Measurements from ENCODE around the gene GART.

GART gene

DNA sequence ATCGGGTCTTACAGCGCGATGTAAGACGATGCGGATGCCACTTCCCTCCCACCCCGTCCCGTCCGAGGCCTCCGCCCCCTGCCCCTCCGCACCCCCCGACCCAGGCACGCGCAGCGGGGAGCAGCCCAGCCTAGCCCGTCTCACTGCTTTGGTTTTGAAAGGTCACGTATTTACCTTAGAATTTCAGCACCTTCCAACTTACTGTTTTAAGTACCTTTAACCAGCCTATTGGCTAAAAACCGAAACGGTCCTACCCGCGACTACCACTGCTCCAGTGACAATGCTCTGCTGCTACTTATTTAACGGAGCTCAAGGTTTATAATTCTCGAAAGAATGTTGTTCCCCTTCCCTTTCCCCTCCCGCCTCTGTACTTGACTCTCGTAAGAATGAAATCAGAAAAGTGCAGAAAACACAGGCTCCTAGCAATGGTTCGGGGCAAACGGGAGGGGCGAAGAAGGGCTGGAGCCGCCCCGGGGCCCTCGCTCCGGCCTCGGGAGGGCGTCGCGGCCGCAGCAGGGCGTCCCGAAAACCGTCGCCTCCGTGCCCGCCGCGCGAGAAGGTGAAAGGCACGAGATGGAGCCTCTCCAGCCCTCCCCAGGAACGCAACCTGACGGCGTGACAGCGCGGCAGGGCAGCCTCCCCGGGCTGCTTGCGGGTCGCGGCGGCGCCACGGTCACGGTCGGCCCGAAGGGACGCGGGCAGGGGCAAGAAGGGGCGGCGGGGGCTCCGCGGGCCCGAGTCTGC lies 62.8 kb downstream of the GART start:
- TF ChIP-seq GATA3 (IDR thresholded peaks at IDR 0.05; ENCODE audit: low read depth, low read length) (no peak), GATA2 (IDR thresholded peaks at IDR 0.05; ENCODE audit: low read depth, low read length) (no peak)

DNA sequence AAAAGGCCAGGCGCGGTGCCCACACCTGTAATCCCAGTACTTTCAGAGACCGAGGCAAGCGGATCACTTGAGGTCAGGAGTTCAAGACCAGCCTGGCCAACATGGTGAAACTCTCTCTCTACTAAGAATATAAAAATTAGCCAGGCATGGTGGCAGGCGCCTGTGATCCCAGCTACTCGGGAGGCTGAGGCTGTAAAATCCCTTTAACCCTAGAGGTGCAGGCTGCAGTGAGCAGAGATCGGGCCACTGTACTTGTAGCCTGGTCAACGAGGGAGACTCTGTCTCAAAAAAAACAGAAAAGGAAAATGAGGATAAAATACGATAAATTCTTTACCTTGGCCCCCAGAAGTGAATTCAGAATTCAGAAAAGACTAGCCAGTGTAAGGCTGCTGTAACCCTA lies 63.7 kb downstream of the GART start:
- TF ChIP-seq GATA3 (IDR thresholded peaks at IDR 0.05; ENCODE audit: low read depth, low read length) (no peak), GATA2 (IDR thresholded peaks at IDR 0.05; ENCODE audit: low read depth, low read length) (no peak)

DNA sequence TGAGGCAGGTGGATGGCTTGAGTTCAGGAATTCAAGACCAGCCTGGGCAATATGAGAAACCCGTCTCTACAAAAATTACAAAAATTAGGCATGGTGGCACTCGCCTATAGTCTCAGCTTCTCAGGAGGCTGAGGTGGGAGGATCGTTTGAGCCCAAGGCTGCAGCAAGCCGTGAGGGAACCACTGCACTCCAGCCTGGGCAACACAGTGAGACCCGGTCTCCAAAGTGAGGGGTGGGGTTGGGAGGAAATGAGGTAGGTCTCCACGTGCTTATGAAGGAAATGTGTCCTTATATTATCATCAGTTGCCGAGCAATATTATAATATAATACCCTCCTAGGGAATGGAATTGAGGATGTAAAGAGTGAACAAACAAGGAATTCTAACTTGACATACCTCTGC lies 64.9 kb downstream of the GART start:
- TF ChIP-seq GATA2 (IDR thresholded peaks at IDR 0.05; ENCODE audit: low read depth, low read length) (no peak), GATA3 (IDR thresholded peaks at IDR 0.05; ENCODE audit: low read depth, low read length) (no peak)

DNA sequence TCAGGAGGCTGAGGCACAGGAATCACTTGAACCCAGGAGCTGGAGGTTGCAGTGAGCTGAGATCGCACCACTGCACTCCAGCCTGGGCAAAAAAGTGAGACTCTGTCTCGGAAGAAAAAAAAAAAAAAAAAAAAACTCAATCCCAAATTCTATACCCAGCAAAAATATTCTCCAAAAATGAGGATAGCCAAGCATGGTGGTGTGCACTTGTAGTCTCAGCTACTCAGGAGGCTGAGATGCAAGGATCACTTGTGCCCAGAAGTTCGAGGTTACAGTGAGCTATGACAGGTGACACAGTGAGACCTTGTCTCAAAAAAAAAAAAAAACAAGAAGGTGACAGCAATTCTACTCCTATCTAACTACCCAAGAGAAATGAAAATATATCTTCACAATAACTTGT lies 68.6 kb downstream of the GART start:
- TF ChIP-seq GATA2 (IDR thresholded peaks at IDR 0.05; ENCODE audit: low read depth, low read length): no peak
- TF ChIP-seq GATA3 (IDR thresholded peaks at IDR 0.05; ENCODE audit: low read depth, low read length): no peak

DNA sequence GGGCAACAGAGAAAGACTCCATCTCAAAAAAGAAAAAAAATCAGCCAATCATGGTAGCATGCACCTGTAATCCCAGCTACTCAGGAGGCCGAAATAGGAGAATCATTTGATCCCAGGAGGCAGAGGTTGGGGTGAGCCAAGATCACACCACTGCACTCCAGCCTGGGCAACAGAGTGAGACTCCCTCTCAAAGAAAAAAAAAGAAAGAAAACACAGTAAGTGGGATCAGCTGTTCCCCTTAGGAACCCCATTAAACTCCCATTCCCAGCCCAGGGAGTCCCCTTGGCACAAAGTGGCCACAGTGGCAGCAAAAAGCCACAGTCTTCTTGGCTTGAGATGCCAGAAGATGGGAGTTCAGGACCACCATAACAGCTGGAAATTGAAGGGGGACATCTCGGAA lies 71.2 kb downstream of the GART start:
- no peak for TF ChIP-seq GATA3 (IDR thresholded peaks at IDR 0.05; ENCODE audit: low read depth, low read length)
- no peak for TF ChIP-seq GATA2 (IDR thresholded peaks at IDR 0.05; ENCODE audit: low read depth, low read length)

DNA sequence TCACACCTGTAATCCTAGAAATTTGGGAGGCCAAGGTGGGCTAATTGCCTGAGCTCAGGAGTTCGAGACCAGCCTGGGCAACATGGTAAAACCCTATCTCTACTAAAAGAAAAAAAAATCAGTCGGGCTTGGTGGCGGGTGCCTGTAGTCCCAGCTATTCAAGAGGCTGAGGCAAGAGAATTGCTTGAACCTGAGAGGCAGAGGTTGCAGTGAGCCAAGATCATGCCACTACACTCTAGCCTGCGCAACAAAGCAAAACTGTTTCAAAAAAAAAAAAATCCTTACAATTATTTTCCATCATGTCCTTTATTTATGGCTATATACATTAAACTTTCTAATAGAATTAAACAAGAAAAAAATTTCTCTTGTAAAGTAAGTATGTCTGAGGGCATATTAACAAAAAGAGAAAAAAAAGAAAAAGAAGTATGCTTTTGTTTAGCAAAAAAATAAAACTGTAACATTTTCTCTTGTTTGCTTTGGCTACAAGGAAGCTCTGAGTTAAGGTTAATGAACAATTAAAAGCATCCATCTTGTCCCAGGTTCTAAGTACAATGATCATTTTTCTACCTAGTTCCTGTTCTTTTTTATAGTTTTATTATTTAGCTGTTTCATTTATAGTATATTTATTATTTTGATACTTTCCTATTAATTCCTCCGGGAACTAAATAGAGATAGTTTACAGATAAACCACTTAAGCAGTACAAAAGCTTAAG lies 80.2 kb downstream of the GART start:
- TF ChIP-seq GATA3 (IDR thresholded peaks at IDR 0.05; ENCODE audit: low read depth, low read length) (no peak), GATA2 (IDR thresholded peaks at IDR 0.05; ENCODE audit: low read depth, low read length) (no peak)

DNA sequence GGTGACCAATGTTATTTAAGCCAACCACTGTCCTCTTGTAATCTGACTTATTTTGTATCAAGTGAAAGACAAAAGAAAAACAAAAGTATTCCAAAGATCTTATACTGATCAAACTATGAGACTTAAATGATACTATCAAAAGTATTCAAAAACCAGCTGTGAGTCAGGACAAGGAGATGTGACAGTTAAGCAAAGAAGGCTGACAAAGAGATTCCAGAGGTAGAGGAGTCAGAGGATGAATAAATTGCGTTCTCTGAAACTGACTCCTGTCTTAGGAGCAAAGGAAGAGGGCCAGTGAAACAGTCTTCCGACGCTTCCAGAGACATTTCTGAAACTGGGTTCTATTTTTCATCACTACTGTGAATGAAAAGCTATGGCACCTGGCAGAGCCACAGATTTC lies 83.1 kb downstream of the GART start:
- TF ChIP-seq GATA2 (IDR thresholded peaks at IDR 0.05; ENCODE audit: low read depth, low read length) (no peak), GATA3 (IDR thresholded peaks at IDR 0.05; ENCODE audit: low read depth, low read length) (no peak)

DNA sequence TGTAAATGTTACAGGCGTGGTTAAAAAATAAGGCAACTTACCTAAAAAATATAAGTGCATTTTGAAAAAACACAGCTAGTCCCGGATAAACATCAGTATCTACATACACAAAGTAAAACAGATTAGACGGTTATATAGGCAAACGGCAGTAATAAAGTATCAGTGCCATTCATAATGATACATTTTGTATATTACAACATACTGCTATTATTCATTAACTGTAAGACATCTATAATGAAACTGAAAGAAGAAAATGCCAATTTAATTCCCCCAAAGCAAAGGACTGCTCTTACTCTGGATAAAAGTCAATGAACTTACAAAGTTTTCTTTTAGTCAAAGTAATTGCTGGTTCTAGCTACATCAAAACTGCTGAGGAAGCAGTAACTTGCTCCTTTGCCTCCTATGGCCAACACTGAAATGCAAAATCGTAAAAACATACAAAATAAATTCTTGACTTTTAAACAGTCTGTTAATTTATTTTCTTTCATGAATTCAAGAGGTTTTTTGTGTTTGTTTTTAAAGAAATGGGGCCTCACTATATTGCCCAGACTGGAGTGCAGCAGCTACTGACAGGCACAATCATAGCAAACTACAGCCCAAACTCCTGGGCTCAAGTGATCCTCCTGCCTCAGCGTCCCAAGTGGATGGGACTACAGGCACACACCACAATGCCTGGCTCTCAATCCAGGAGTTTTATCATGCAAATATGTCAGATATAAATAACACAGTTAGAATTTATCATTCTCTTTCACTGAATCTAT lies 86.1 kb downstream of the GART start:
- no peak for TF ChIP-seq GATA3 (IDR thresholded peaks at IDR 0.05; ENCODE audit: low read depth, low read length)
- no peak for TF ChIP-seq GATA2 (IDR thresholded peaks at IDR 0.05; ENCODE audit: low read depth, low read length)

All from SH-SY5Y (cell line).